Measurements from ENCODE around the gene RBM48. TPM values are rescaled to one million over a fixed set of nuclear protein-coding genes. Genes with fewer than 3 reads are reported as not detected.
"Not testable (repeated sequence)": the region's sequence is repeated elsewhere in the genome, so short reads cannot be mapped to it uniquely, and the experiment has no call there.

RBM48 gene
- total and polyA plus RNA-seq, 2 of the 8 experiments (the other 6 are each of a cell fraction or from before 2014, with no cell fraction given) = 4.3 to 8.6 TPM

GRCh38 chr7:92479146-92479545 is 49.4 kb upstream of the RBM48 start:
- not testable (repeated sequence) for H2BK12ac ChIP-seq (ENCODE audit: low read depth, low read length); FAIRE-seq; H3K36me3 ChIP-seq (ENCODE audit: control insufficient read depth in 2 of 4, insufficient read depth in 4 of 4, low read length in 3 of 4); H3K23me2 ChIP-seq (ENCODE audit: low read depth, low read length); H4K91ac ChIP-seq (replicated peaks; ENCODE audit: insufficient read length, low read length); H2BK120ac ChIP-seq (replicated peaks; ENCODE audit: low read depth, low read length); H3K4me3 ChIP-seq (ENCODE audit: extremely low read depth in 1 of 4, insufficient read depth in 2 of 4, low read depth in 3 of 4, low read length in 4 of 4); H3K4me1 ChIP-seq (replicated peaks in 1 of 4; ENCODE audit: control insufficient read depth in 3 of 4, insufficient read depth in 4 of 4, low read length in 3 of 4); H3K79me1 ChIP-seq (ENCODE audit: low read depth, low read length); H2BK20ac ChIP-seq (ENCODE audit: low read length); H3K14ac ChIP-seq (ENCODE audit: insufficient read length); H3K56ac ChIP-seq (replicated peaks; ENCODE audit: insufficient read length, low read depth, low read length); H3K9ac ChIP-seq (replicated peaks in 1 of 4; ENCODE audit: extremely low read depth in 1 of 4, low read depth in 3 of 4, low read length in 3 of 4); H4K8ac ChIP-seq (ENCODE audit: extremely low read depth, insufficient read depth, low read length); H3K4me2 ChIP-seq (ENCODE audit: insufficient read depth in 1 of 2, low read depth in 2 of 2, low read length in 2 of 2); DNase-seq (ENCODE audit: low read depth in 1 of 2, low spot score in 2 of 2); H3K79me2 ChIP-seq (ENCODE audit: control insufficient read depth in 1 of 2, insufficient read depth in 2 of 2, low read length in 2 of 2); H2AFZ ChIP-seq (ENCODE audit: low read length); H3K27me3 ChIP-seq (replicated peaks in 1 of 4; ENCODE audit: control insufficient read depth in 3 of 4, extremely low read depth in 1 of 4, insufficient read depth in 3 of 4, low read length in 3 of 4); H2BK5ac ChIP-seq (ENCODE audit: low read depth, low read length); H3K9me3 ChIP-seq (ENCODE audit: insufficient read depth in 2 of 2, low read depth in 1 of 2, low read length in 1 of 2); H4K20me1 ChIP-seq (replicated peaks in 1 of 2; ENCODE audit: control insufficient read depth in 1 of 2, insufficient read depth in 2 of 2, low read length in 2 of 2); H2BK15ac ChIP-seq (ENCODE audit: low read length); H3K27ac ChIP-seq (ENCODE audit: low read depth, low read length); H2AK5ac ChIP-seq (ENCODE audit: low read depth, low read length); H3K23ac ChIP-seq (ENCODE audit: insufficient read length); H4K5ac ChIP-seq (ENCODE audit: insufficient read length, low read depth, low read length); H3K18ac ChIP-seq (ENCODE audit: extremely low read depth, low read length); H3K4ac ChIP-seq (replicated peaks; ENCODE audit: insufficient read length, low read depth, low read length)
- 100% methylated on average over 4 of the region's 4 CpGs; no CpG with 5 or more reads in 1 of the 2 experiments for WGBS, 2 experiments (ENCODE audit: extremely low coverage in 1 of 2, insufficient coverage in 1 of 2, insufficient read length in 1 of 2, insufficient replicate concordance in 2 of 2, low coverage in 1 of 2, low lambda C conversion rate in 2 of 2, missing lambda C conversion rate in 1 of 2)
- ChIA-PET POLR2A (ENCODE audit: partially characterized antibody) (interaction anchor here (0.6 to 1.4 kb wide), 3 partner anchors 11 to 29 kb away, joined by 3 to 4 read pairs (median 3); no protein-coding TSS in a partner anchor), CTCF (ENCODE audit: partially characterized antibody) (interaction anchor here (1.1 kb wide), 1 partner anchor 45 kb away, joined by 3 read pairs; no protein-coding TSS in a partner anchor)

GRCh38 chr7:92483624-92484023 is 45.0 kb upstream of the RBM48 start:
- H3K4me2 ChIP-seq (ENCODE audit: insufficient read depth in 1 of 2, low read depth in 2 of 2, low read length in 2 of 2); H2BK120ac ChIP-seq (replicated peaks; ENCODE audit: low read depth, low read length); H2BK20ac ChIP-seq (ENCODE audit: low read length); H3K27me3 ChIP-seq (replicated peaks in 1 of 4; ENCODE audit: control insufficient read depth in 3 of 4, extremely low read depth in 1 of 4, insufficient read depth in 3 of 4, low read length in 3 of 4); H2BK12ac ChIP-seq (ENCODE audit: low read depth, low read length); H4K20me1 ChIP-seq (replicated peaks in 1 of 2; ENCODE audit: control insufficient read depth in 1 of 2, insufficient read depth in 2 of 2, low read length in 2 of 2); H3K23me2 ChIP-seq (ENCODE audit: low read depth, low read length); H2BK15ac ChIP-seq (ENCODE audit: low read length); H3K4me3 ChIP-seq (ENCODE audit: extremely low read depth in 1 of 4, insufficient read depth in 2 of 4, low read depth in 3 of 4, low read length in 4 of 4); H3K4me1 ChIP-seq (replicated peaks in 1 of 4; ENCODE audit: control insufficient read depth in 3 of 4, insufficient read depth in 4 of 4, low read length in 3 of 4); H3K23ac ChIP-seq (ENCODE audit: insufficient read length); H3K9ac ChIP-seq (replicated peaks in 1 of 4; ENCODE audit: extremely low read depth in 1 of 4, low read depth in 3 of 4, low read length in 3 of 4); FAIRE-seq; H4K8ac ChIP-seq (ENCODE audit: extremely low read depth, insufficient read depth, low read length); H3K79me1 ChIP-seq (ENCODE audit: low read depth, low read length); H3K56ac ChIP-seq (replicated peaks; ENCODE audit: insufficient read length, low read depth, low read length); H2AFZ ChIP-seq (ENCODE audit: low read length); H3K79me2 ChIP-seq (ENCODE audit: control insufficient read depth in 1 of 2, insufficient read depth in 2 of 2, low read length in 2 of 2); CTCF ChIA-PET (ENCODE audit: partially characterized antibody); H4K5ac ChIP-seq (ENCODE audit: insufficient read length, low read depth, low read length); DNase-seq (ENCODE audit: low read depth in 1 of 2, low spot score in 2 of 2); H3K14ac ChIP-seq (ENCODE audit: insufficient read length); H3K4ac ChIP-seq (replicated peaks; ENCODE audit: insufficient read length, low read depth, low read length); H3K27ac ChIP-seq (ENCODE audit: low read depth, low read length); H2BK5ac ChIP-seq (ENCODE audit: low read depth, low read length); H2AK5ac ChIP-seq (ENCODE audit: low read depth, low read length); POLR2A ChIA-PET (ENCODE audit: partially characterized antibody); H4K91ac ChIP-seq (replicated peaks; ENCODE audit: insufficient read length, low read length); H3K9me3 ChIP-seq (ENCODE audit: insufficient read depth in 2 of 2, low read depth in 1 of 2, low read length in 1 of 2); H3K18ac ChIP-seq (ENCODE audit: extremely low read depth, low read length): not testable (repeated sequence)
- WGBS, 2 experiments (ENCODE audit: extremely low coverage in 1 of 2, insufficient coverage in 1 of 2, insufficient read length in 1 of 2, insufficient replicate concordance in 2 of 2, low coverage in 1 of 2, low lambda C conversion rate in 2 of 2, missing lambda C conversion rate in 1 of 2) = 84% methylated on average over 6 of the region's 6 CpGs; no CpG with 5 or more reads in 1 of the 2 experiments
- H3K36me3 ChIP-seq (ENCODE audit: control insufficient read depth in 2 of 4, insufficient read depth in 4 of 4, low read length in 3 of 4) = peaks cover 0 to 25% (median 6%) of the 10 kb centered on the region in 4 experiments; a peak in 4 of 8 replicates

Data from H1 (cell line).